Parathyroid adenoma (tissue), 2 donors: Measurements from ENCODE around the gene IFI35.

Experiments used
- H2AFZ ChIP-seq: fragments of 300-600 bp; sonication (generic); one replicate; pipeline ENCODE4 v1.7.0; 2017; ENCODE audit warnings: antibody characterized with exemption, mild to moderate bottlenecking
- H3K27ac ChIP-seq: fragments of 300-600 bp; sonication (generic); one replicate; pipeline ENCODE4 v1.7.0; 2017
- H3K27me3 ChIP-seq: fragments of 300-600 bp; sonication (generic); one replicate; pipeline ENCODE4 v1.7.0; 2017; ENCODE audit warnings: low read length; ENCODE audit not compliant: control insufficient read depth, insufficient read depth
- H3K36me3 ChIP-seq: fragments of 300-600 bp; sonication (generic); one replicate; pipeline ENCODE4 v1.7.0; 2017; ENCODE audit warnings: low read length; ENCODE audit not compliant: control insufficient read depth, insufficient read depth
- H3K4me1 ChIP-seq: fragments of 300-600 bp; sonication (generic); one replicate; pipeline ENCODE4 v1.7.0; 2017; ENCODE audit warnings: control low read depth
- H3K4me2 ChIP-seq: fragments of 300-600 bp; sonication (generic); one replicate; pipeline ENCODE4 v1.7.0; 2017; ENCODE audit warnings: low read length
- H3K4me3 ChIP-seq: fragments of 300-600 bp; sonication (generic); one replicate; pipeline ENCODE4 v1.7.0; 2017; ENCODE audit warnings: low read depth, low read length
- H3K79me2 ChIP-seq: fragments of 300-600 bp; sonication (generic); one replicate; pipeline ENCODE4 v1.7.0; 2017; ENCODE audit warnings: control low read depth
- H3K9ac ChIP-seq: fragments of 300-600 bp; sonication (generic); one replicate; pipeline ENCODE4 v1.7.0; 2017; ENCODE audit warnings: mild to moderate bottlenecking
- H3K9me3 ChIP-seq: fragments of 300-600 bp; sonication (generic); one replicate; pipeline ENCODE4 v1.7.0; 2017; ENCODE audit warnings: low read length; ENCODE audit not compliant: control insufficient read depth
- CTCF ChIP-seq: fragments of 300-600 bp; sonication (generic); IDR thresholded peaks from one replicate; pipeline ENCODE4 v1.7.0; 2017; ENCODE audit warnings: antibody characterized with exemption, mild to moderate bottlenecking
- donor health status: primary hyperparathyroidism.

IFI35 gene

GRCh38 chr17:43010667-43011308 is 4.2 kb downstream of the IFI35 start:
- H3K4me1 ChIP-seq = peaks cover 4% of the 10 kb centered on the region
- no peak overlapping the region for H3K4me3 ChIP-seq
- H3K27ac ChIP-seq = no peak overlapping the region
- H3K9me3 ChIP-seq = no peaks in the 10 kb centered on the region
- TF ChIP-seq CTCF = no peak
- no peaks in the 10 kb centered on the region for H3K27me3 ChIP-seq
- no peaks in the 10 kb centered on the region for H3K36me3 ChIP-seq
- H3K79me2 ChIP-seq = no peaks in the 10 kb centered on the region
- no peak overlapping the region for H2AFZ ChIP-seq
- H3K4me2 ChIP-seq = no peak overlapping the region
- H3K9ac ChIP-seq = no peak overlapping the region

- no peak overlapping the region for H3K27ac ChIP-seq
- H3K36me3 ChIP-seq = no peaks in the 10 kb centered on the region
- no peak overlapping the region for H3K4me3 ChIP-seq
- H2AFZ ChIP-seq = no peak overlapping the region
- no peak overlapping the region for H3K9ac ChIP-seq
- H3K4me1 ChIP-seq = peaks cover 1% of the 10 kb centered on the region
- H3K27me3 ChIP-seq = no peaks in the 10 kb centered on the region
- no peaks in the 10 kb centered on the region for H3K9me3 ChIP-seq
- no peak for TF ChIP-seq CTCF
- H3K79me2 ChIP-seq = no peaks in the 10 kb centered on the region
- no peak overlapping the region for H3K4me2 ChIP-seq
Measured at GRCh38 chr17:43011728-43012472, 5.3 kb downstream of the IFI35 start.

- Histone ChIP-seq H3K9me3 (no peaks in the 10 kb centered on the region), H3K27me3 (no peaks in the 10 kb centered on the region), H2AFZ (no peak overlapping the region), H3K4me3 (no peak overlapping the region), H3K4me2 (no peak overlapping the region), H3K27ac (no peak overlapping the region), H3K9ac (no peak overlapping the region), H3K79me2 (no peaks in the 10 kb centered on the region), H3K36me3 (no peaks in the 10 kb centered on the region), H3K4me1 (no peaks in the 10 kb centered on the region)
- no peak for TF ChIP-seq CTCF
Measured at GRCh38 chr17:43013296-43013695, 6.7 kb downstream of the IFI35 start.

GRCh38 chr17:43014020-43014648 is 7.5 kb downstream of the IFI35 start:
- TF ChIP-seq CTCF = no peak
- H3K4me1 ChIP-seq = peaks cover 3% of the 10 kb centered on the region
- no peaks in the 10 kb centered on the region for H3K9me3 ChIP-seq
- H2AFZ ChIP-seq = no peak overlapping the region
- no peak overlapping the region for H3K4me2 ChIP-seq
- no peak overlapping the region for H3K9ac ChIP-seq
- no peaks in the 10 kb centered on the region for H3K27me3 ChIP-seq
- H3K27ac ChIP-seq = no peak overlapping the region
- no peaks in the 10 kb centered on the region for H3K79me2 ChIP-seq
- H3K4me3 ChIP-seq = no peak overlapping the region
- no peaks in the 10 kb centered on the region for H3K36me3 ChIP-seq
